ENCODE results near the gene LSM2. TPM values are rescaled to one million over a fixed set of nuclear protein-coding genes. Genes with fewer than 3 reads are reported as not detected.
"Not testable (repeated sequence)": the region's sequence is repeated elsewhere in the genome, so short reads cannot be mapped to it uniquely, and the experiment has no call there.

Gene LSM2
- total RNA-seq, 2 experiments from 2014 or later = 117 to 120 TPM

DNA sequence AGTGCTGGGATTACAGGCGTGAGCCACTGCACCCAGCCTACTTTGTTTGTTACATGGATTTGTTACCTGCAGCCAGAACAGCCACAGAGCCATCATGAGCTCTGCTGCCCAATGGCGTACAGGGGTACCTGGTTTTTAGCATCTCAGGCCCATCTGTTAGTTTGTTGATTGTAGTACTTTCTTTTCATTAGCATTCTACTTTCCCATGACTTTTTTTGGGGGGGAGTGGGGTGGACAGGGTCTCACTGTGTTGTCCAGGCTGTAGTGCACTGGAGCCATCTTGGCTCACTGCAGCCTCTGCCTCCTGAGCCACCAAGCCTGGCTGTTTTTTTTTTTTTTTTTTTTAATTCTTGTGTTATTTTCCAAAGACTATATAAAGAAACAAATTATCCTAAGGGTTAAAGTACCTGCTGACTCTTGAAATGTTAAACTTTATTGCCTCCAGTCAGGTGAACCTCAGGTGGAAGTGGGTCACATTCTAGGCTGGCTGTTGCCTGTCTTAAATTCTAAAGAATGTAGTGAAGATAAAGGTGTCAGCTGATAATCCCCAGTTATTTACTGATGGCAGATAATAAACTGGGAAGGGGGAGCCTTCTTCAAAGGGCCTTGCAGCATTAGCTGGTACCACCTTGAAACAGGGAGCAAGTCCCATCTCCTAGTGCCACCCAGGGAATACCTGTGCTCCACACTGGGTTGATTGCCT lies 40.7 kb upstream of the LSM2 start:
- H3K27ac Mint-ChIP-seq = no peak overlapping the region
- no peaks in the 10 kb centered on the region for H3K27me3 Mint-ChIP-seq
- POLR2A ChIA-PET = interaction anchor here (1.4 to 5.6 kb wide), 2 partner anchors 12 to 112 kb away, joined by 3 to 27 read pairs; partner anchors contain the start of genes NELFE and SKIC2

DNA sequence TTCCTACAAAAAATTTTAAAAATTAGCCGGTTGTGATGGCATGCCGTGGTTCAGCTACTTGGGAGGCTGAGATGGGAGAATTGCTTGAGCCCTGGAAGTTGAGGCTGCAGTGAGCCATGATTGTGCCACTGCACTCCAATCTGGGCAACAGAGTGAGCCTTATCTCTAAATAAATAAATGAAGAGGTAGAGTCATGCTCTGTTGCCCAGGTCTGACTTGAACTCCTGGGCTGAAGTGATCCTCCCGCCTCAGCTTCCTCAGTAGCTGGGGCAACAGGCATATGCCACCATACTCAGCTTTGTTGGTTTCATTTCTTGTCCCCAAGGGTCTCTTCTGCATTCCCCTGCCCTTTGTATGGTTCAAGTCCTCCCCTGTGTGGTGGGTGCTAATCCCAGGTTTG lies 37.7 kb upstream of the LSM2 start:
- TF ChIP-seq, protein P1, sequence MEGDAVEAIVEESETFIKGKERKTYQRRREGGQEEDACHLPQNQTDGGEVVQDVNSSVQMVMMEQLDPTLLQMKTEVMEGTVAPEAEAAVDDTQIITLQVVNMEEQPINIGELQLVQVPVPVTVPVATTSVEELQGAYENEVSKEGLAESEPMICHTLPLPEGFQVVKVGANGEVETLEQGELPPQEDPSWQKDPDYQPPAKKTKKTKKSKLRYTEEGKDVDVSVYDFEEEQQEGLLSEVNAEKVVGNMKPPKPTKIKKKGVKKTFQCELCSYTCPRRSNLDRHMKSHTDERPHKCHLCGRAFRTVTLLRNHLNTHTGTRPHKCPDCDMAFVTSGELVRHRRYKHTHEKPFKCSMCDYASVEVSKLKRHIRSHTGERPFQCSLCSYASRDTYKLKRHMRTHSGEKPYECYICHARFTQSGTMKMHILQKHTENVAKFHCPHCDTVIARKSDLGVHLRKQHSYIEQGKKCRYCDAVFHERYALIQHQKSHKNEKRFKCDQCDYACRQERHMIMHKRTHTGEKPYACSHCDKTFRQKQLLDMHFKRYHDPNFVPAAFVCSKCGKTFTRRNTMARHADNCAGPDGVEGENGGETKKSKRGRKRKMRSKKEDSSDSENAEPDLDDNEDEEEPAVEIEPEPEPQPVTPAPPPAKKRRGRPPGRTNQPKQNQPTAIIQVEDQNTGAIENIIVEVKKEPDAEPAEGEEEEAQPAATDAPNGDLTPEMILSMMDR (IDR thresholded peaks at IDR 0.05) = no peak
- ATAC-seq = no peak

More for the DNA sequence above, 40.7 kb upstream of the LSM2 start:
- intact Hi-C loops (cut with micrococcal nuclease) = no loop called here
- CTCF ChIA-PET = interaction anchor here (1.2 to 1.7 kb wide), 2 partner anchors 42 to 78 kb away, joined by 4 to 5 read pairs; no protein-coding TSS in a partner anchor
- no peak overlapping the region for H3K4me3 Mint-ChIP-seq
- no peaks in the 10 kb centered on the region for H3K9me3 Mint-ChIP-seq
- peaks cover 2% of the 10 kb centered on the region for H3K36me3 Mint-ChIP-seq (ENCODE audit: low read depth)
- ATAC-seq (no peak), DNase-seq (no peak)
- TF ChIP-seq, protein P1 (IDR thresholded peaks at IDR 0.05) = no peak
- H3K4me1 Mint-ChIP-seq (ENCODE audit: low read depth) = no peaks in the 10 kb centered on the region

DNA sequence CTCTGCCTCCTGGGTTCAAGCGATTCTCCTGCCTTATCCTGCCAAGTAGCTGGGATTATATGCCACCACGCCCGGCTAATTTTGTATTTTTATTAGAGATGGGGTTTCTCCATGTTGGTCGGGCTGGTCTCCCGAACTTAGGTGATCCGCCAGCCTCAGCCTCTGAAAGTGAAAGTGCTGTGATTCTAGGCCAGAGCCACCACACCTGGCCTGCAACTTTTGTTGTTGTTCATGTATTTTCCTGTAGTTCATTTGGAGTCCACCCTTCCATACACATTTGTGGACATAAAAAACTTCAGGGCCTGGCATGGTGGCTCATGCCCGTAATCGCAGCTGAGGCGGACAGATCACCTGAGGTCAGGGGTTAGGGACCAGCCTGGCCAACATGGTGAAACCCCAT lies 35.3 kb upstream of the LSM2 start:
- TF ChIP-seq, protein P1 (IDR thresholded peaks at IDR 0.05) = no peak
- intact Hi-C loops (cut with micrococcal nuclease) = no loop called here
- peaks cover 44% of the 10 kb centered on the region for H3K36me3 Mint-ChIP-seq (ENCODE audit: low read depth)
- no peaks in the 10 kb centered on the region for H3K9me3 Mint-ChIP-seq
- H3K27me3 Mint-ChIP-seq = no peaks in the 10 kb centered on the region
- H3K27ac Mint-ChIP-seq = no peak overlapping the region
- DNase-seq (no peak), ATAC-seq (no peak)
- ChIA-PET CTCF (no interaction called here), POLR2A (interaction anchor here (0.7 to 1.0 kb wide), 6 partner anchors 11 to 107 kb away, joined by 3 to 4 read pairs (median 3); partner anchors contain the start of gene VARS1)
- peaks cover 15% of the 10 kb centered on the region for H3K4me1 Mint-ChIP-seq (ENCODE audit: low read depth)
- H3K4me3 Mint-ChIP-seq = no peak overlapping the region

More for the DNA sequence above, 37.7 kb upstream of the LSM2 start:
- DNase-seq = no peak
- POLR2A ChIA-PET = interaction anchor here (1.0 to 5.6 kb wide), 3 partner anchors 9 to 58 kb away, joined by 3 to 27 read pairs (median 6); no protein-coding TSS in a partner anchor
- intact Hi-C loops (cut with micrococcal nuclease) = no loop called here
- Mint-ChIP-seq H3K4me1 (ENCODE audit: low read depth) (peaks cover under 1% of the 10 kb centered on the region), H3K27me3 (no peaks in the 10 kb centered on the region), H3K27ac (no peak overlapping the region), H3K36me3 (ENCODE audit: low read depth) (peaks cover 20% of the 10 kb centered on the region), H3K4me3 (no peak overlapping the region), H3K9me3 (no peaks in the 10 kb centered on the region)
- CTCF ChIA-PET = interaction anchor here (1.0 kb wide), 1 partner anchor 19 kb away, joined by 4 read pairs; no protein-coding TSS in a partner anchor

DNA sequence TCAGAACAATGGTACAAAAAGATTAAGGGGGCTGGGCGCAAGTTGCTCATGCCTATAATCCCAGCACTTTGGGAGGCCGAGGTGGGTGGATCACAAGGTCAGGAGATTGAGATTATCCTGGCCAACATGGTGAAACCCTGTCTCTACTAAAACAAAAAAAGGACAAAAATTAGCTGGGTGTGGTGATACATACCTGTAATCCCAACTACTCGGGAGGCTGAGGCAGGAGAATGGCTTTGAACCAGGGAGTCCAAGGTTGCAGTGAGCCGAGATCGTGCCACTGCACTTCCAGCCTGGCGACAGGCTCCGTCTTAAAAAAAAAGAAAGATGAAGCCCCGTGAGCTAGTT lies 33.0 kb upstream of the LSM2 start:
- ChIA-PET CTCF (interaction anchor here (0.6 to 1.2 kb wide), 2 partner anchors 35 to 55 kb away, joined by 3 read pairs; no protein-coding TSS in a partner anchor), POLR2A (interaction anchor here (0.8 to 7.0 kb wide), 10 partner anchors 9 to 1015 kb away, joined by 3 to 42 read pairs (median 3); partner anchors contain the start of genes C6orf47 and NEU1)
- Mint-ChIP-seq H3K4me1 (ENCODE audit: low read depth) (peaks cover 17% of the 10 kb centered on the region), H3K36me3 (ENCODE audit: low read depth) (peaks cover 64% of the 10 kb centered on the region)
- DNase-seq, ATAC-seq, H3K27me3 Mint-ChIP-seq, H3K9me3 Mint-ChIP-seq, H3K27ac Mint-ChIP-seq, H3K4me3 Mint-ChIP-seq: not testable (repeated sequence)
- intact Hi-C loops (cut with micrococcal nuclease) = loop anchor here (2.0 to 10.0 kb wide), 2 partner anchors 21 to 175 kb away; partner anchors contain the start of genes C6orf47, CSNK2B, GPANK1 and LY6G5B

DNA sequence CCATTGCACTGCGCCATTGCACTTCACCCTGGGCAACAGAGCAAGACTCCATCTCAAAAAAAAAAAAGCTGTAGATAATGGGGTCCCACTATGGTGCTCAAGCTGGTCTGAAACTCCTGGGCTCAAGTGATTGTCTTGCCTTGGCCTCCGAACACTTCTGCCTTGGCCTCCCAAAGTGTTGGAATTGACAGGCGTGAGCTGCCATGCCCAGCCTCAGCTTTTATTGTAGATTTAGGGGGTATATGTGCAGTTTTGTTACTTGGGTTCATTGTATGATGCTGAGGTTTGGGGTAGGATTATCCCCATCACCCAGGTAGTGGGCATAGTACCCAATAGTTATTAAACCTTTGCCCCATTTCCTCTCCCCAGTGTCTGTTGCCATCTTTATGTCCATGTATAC lies 32.2 kb upstream of the LSM2 start:
- no peak for ATAC-seq
- intact Hi-C loops (cut with micrococcal nuclease) = loop anchor here (2.0 to 10.0 kb wide), 2 partner anchors 22 to 174 kb away; partner anchors contain the start of genes C6orf47, CSNK2B, GPANK1 and LY6G5B
- TF ChIP-seq, protein P1 (IDR thresholded peaks at IDR 0.05) = no peak
- Mint-ChIP-seq H3K36me3 (ENCODE audit: low read depth) (peaks cover 65% of the 10 kb centered on the region), H3K4me3 (peak overlapping the region; percentile 92), H3K27ac (peak overlapping the region; percentile 60), H3K4me1 (ENCODE audit: low read depth) (peaks cover 21% of the 10 kb centered on the region), H3K27me3 (no peaks in the 10 kb centered on the region), H3K9me3 (no peaks in the 10 kb centered on the region)
- DNase-seq = no peak
- CTCF ChIA-PET = interaction anchor here (1.2 to 1.3 kb wide), 3 partner anchors 18 to 109 kb away, joined by 3 to 5 read pairs (median 4); no protein-coding TSS in a partner anchor
- POLR2A ChIA-PET = interaction anchor here (0.7 to 7.0 kb wide), 8 partner anchors 9 to 178 kb away, joined by 3 to 42 read pairs (median 3); partner anchors contain the start of genes C6orf47, LSM2 and NEU1

DNA sequence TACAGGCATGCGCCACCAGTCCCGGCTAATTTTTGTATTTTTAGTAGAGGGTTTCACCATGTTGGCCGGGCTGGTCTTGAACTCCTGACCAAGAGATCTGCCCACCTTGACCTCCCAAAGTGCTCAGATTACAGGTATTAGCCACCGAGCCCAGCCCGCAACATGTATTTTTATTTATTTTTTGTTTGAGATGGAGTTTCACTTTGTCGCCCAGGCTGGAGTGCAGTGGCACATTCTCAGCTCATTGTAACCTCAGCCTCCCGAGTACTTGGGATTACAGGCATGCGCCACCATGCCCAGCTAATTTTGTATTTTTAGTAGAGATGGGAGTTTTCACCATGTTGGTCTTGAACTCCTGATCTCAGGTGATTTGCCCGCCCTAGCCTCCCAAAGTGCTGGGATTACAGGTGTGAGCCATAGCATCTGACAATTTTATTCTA lies 31.4 kb upstream of the LSM2 start:
- not testable (repeated sequence) for H3K9me3 Mint-ChIP-seq, H3K27me3 Mint-ChIP-seq, ATAC-seq, DNase-seq
- Mint-ChIP-seq H3K27ac (peak overlapping the region; percentile 95), H3K4me1 (ENCODE audit: low read depth) (peaks cover 23% of the 10 kb centered on the region), H3K36me3 (ENCODE audit: low read depth) (peaks cover 63% of the 10 kb centered on the region), H3K4me3 (peak overlapping the region; percentile 92)
- intact Hi-C loops (cut with micrococcal nuclease) = loop anchor here (2.0 to 10.0 kb wide), 2 partner anchors 23 to 173 kb away; partner anchors contain the start of genes C6orf47, CSNK2B, GPANK1 and LY6G5B
- ChIA-PET CTCF (interaction anchor here (0.7 to 1.3 kb wide), 4 partner anchors 8 to 1049 kb away, joined by 3 to 5 read pairs (median 4); no protein-coding TSS in a partner anchor), POLR2A (interaction anchor here (0.7 to 7.0 kb wide), 5 partner anchors 13 to 115 kb away, joined by 3 to 42 read pairs (median 4); partner anchors contain the start of genes LSM2, MSH5 and NEU1)

Measured in activated CD8-positive, alpha-beta T cell treated with anti-CD3 and anti-CD28 coated beads for 36 hours (primary cell).